GM23338 (cell line): ENCODE data around the gene TMIE.

ENCODE experiments used
- CREB1 ChIP-seq: fragments of 250-450 bp; sonication (Bioruptor Pico); IDR thresholded peaks from 2 replicates; pipeline ENCODE4 v1.5.0; 2020; ENCODE audit warnings: low read depth, mild to moderate bottlenecking, moderate library complexity
- CTCF ChIP-seq, 2 experiments: fragments of 200-600 bp in 1 of 2; sonication (generic) in 1 of 2; conservative IDR thresholded peaks; 2 replicates each; pipeline versions ENCODE4 v1.5.1 to v1.6.1; 2016 to 2017; ENCODE audit warnings: antibody characterized with exemption in 2 of 2, low read depth in 2 of 2, mild to moderate bottlenecking in 2 of 2, moderate library complexity in 1 of 2
- EZH2 ChIP-seq: fragments of 200-600 bp; sonication (generic); IDR thresholded peaks from one replicate; pipeline ENCODE4 v1.8.0; 2017; ENCODE audit warnings: antibody characterized with exemption, mild to moderate bottlenecking, low read depth; ENCODE audit not compliant: unreplicated experiment
- EZH2phosphoT487 ChIP-seq: fragments of 200-600 bp; sonication (generic); IDR thresholded peaks from one replicate; pipeline ENCODE4 v1.8.1; 2018; ENCODE audit warnings: antibody characterized with exemption; ENCODE audit not compliant: unreplicated experiment
- NANOG ChIP-seq: IDR thresholded peaks from 2 replicates; pipeline ENCODE4 v1.6.1; 2016; ENCODE audit warnings: antibody characterized with exemption, borderline replicate concordance
- POLR2AphosphoS5 ChIP-seq: IDR thresholded peaks from 2 replicates; pipeline ENCODE4 v1.6.1; 2016; ENCODE audit warnings: antibody characterized with exemption, low read depth
- REST ChIP-seq: IDR thresholded peaks from one replicate; pipeline ENCODE4 v1.6.1; 2018; ENCODE audit warnings: antibody characterized with exemption; ENCODE audit not compliant: unreplicated experiment
- ZNF114 ChIP-seq: fragments of 250-450 bp; sonication (Bioruptor Pico); IDR thresholded peaks from 2 replicates; pipeline ENCODE4 v1.5.0; 2020; ENCODE audit warnings: mild to moderate bottlenecking, moderate library complexity
- ZNF462 ChIP-seq: fragments of 250-450 bp; sonication (Bioruptor Pico); IDR thresholded peaks from 2 replicates; pipeline ENCODE4 v1.5.0; 2020; ENCODE audit warnings: mild to moderate bottlenecking, moderate library complexity

DNA sequence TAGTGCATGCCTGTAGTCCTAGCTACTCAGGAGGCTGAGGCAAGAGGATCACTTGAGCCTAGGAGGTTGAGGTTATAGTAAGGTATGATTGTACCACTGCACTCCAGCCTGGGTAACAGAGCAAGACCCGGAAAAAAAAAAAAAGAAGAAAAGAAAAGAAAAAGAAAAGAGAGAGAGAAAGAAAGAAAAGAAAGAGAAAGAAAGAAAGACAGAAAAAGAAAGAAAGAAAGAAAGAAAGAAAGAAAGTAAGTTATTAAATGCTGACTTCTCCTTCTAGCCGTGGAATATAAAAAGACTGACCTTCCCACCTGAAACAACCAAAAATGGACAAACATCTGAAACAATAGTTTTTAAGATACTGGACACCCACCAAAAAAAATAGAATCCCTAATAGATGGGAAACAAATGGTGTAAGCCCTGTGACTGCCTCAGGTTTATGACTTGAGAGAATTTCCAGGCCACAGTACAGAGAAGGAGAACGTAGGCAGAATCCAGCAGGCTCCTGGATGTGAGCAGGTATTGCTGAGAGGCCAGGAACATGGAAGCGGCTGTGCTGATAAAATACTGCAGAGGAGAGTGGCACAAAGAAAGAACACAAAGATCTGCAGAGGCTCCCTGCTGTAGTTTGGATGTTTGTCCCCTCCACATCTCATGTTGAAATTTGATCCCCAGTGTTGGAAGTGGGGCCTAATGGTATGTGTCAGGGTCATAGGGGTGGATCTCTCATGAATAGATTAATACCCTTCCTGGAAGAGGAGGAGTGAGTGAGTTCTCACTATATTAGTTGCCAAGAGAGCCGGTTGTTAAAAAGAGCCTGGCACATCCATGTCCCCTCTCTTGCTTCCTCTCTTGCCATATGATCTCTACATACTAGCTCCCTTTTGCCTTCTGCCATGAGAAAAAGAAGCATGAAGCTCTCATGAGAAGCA is 58.3 kb downstream of the TMIE start:
- TF ChIP-seq EZH2phosphoT487: no peak
- no peak for TF ChIP-seq CTCF (conservative IDR thresholded peaks at IDR 0.05; ENCODE audit: low read depth in 2 of 2)
- TF ChIP-seq POLR2AphosphoS5: no peak
- TF ChIP-seq ZNF462: no peak
- no peak for TF ChIP-seq REST
- no peak for TF ChIP-seq CREB1 (CRISPR knock-in tag)
- no peak for TF ChIP-seq NANOG
- no peak for TF ChIP-seq ZNF114 (CRISPR knock-in tag)
- TF ChIP-seq EZH2: no peak
